Breast epithelium (tissue), 3 donors: Measurements from ENCODE around the gene ITGB5.

ENCODE experiments used
- POLR2A ChIP-seq: fragments of 450-650 bp; IDR thresholded peaks from one replicate; pipeline ENCODE4 v1.6.1; 2016; ENCODE audit warnings: antibody characterized with exemption, mild to moderate bottlenecking, moderate library complexity
- POLR2AphosphoS5 ChIP-seq, 3 donors: sonication (generic); formaldehyde crosslinking; IDR thresholded peaks; one replicate each; pipeline ENCODE4 v1.6.1; 2017; ENCODE audit warnings: antibody characterized with exemption in 3 of 3
- TF ChIP-seq, protein P1 (sequence below), 3 donors: fragments of 450-650 bp; IDR thresholded peaks; one replicate each; pipeline ENCODE4 v1.5.1; 2016 to 2017; ENCODE audit warnings: antibody characterized with exemption in 3 of 3, mild to moderate bottlenecking in 3 of 3, moderate library complexity in 3 of 3

DNA sequence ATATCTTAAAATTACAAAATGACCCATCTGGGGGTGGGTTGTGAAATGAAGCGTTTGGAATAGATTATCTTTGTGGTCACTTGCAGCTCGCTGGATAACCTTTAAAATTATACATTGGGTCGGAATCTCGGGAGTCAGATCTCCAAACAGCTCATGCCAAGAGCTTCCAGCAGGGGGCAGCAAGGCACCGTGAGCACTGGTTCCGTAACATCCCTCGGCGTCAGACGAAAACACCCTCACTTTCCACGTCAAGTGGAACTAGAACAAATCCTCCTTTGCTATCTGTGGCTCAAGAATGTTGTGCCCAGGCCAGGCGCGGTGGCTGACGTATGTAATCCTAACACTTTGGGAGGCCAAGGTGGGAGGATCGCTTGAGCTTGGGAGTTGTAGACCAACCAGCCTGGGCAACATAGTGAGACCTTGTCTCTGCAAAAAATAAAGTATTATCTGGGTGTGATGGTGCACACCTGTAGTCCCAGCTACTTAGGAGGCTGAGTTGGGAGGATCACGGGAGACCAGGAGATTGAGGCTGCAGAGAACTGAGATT lies 125.8 kb downstream of the ITGB5 start:
- TF ChIP-seq POLR2A (no peak), POLR2AphosphoS5 (IDR thresholded peaks at IDR 0.05) (peak; percentile 56 to 82 (median 74))
- TF ChIP-seq, protein P1, sequence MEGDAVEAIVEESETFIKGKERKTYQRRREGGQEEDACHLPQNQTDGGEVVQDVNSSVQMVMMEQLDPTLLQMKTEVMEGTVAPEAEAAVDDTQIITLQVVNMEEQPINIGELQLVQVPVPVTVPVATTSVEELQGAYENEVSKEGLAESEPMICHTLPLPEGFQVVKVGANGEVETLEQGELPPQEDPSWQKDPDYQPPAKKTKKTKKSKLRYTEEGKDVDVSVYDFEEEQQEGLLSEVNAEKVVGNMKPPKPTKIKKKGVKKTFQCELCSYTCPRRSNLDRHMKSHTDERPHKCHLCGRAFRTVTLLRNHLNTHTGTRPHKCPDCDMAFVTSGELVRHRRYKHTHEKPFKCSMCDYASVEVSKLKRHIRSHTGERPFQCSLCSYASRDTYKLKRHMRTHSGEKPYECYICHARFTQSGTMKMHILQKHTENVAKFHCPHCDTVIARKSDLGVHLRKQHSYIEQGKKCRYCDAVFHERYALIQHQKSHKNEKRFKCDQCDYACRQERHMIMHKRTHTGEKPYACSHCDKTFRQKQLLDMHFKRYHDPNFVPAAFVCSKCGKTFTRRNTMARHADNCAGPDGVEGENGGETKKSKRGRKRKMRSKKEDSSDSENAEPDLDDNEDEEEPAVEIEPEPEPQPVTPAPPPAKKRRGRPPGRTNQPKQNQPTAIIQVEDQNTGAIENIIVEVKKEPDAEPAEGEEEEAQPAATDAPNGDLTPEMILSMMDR (IDR thresholded peaks at IDR 0.05): peak; percentile 96 to 98 (median 97)
